Cortex of kidney (tissue), 1 donor: ENCODE measurements around the gene C2orf78.
"Not testable (repeated sequence)": the region's sequence is repeated elsewhere in the genome, so short reads cannot be mapped to it uniquely, and the experiment has no call there.

Experiments
- DNase-seq: peaks from one replicate; lab custom pipeline; 2025; lab: John Stamatoyannopoulos, UW

The C2orf78 gene

GRCh38 chr2:73780237-73780582 is 3.8 kb upstream of the C2orf78 start:
- DNase-seq, result no peak

- not testable (repeated sequence) for DNase-seq
These were observed 581 bp upstream of the C2orf78 start for GRCh38 chr2:73783402-73783801.

- no peak for DNase-seq
These were observed 27.9 kb downstream of the C2orf78 start for GRCh38 chr2:73811878-73812277.

- no peak for DNase-seq
These were observed 28.7 kb downstream of the C2orf78 start for GRCh38 chr2:73812635-73813034.

- DNase-seq, result no peak
These were observed 34.3 kb downstream of the C2orf78 start for GRCh38 chr2:73818296-73818695.

GRCh38 chr2:73821227-73821626 is 37.2 kb downstream of the C2orf78 start:
- DNase-seq, result no peak

DNA sequence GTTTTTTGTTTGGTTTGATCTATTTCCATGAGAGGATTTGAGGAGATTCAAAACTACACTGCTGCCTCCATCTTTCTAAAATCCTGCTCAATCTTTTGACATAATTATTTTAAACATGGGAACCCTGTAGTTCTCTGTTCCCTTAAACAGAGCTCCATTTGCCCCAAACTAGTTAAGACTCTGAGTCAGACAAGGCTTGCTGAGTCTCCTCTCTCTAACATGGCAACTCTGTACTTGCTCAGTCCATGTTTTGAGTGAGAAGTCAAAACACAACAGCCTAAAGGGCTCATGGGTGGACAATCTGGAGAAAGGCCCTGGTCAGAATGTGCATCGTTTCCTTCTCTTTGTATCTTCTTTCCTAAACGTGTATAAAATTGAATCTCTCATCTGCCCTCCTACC is 37.7 kb downstream of the C2orf78 start:
- DNase-seq, result no peak

DNA sequence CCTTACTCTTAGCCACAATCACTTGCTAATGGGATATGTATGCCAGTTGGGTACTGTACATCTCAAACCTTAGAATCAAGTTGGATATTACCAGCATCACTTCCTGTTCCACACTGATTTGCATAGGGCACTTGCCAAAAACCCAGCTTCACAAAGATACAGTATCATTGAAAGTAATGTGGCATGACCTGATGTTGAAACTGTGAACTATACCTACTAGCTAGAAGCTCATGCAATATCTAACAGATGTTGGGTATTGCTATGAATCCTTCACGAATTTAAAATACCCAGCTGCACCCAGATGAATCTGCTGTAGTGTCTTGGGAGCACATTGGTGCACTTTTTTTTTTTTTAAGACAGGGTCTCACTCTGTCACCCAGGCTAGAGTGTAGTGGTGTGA is 38.3 kb downstream of the C2orf78 start:
- DNase-seq, result no peak

GRCh38 chr2:73822991-73823390 is 39.0 kb downstream of the C2orf78 start:
- no peak for DNase-seq

DNA sequence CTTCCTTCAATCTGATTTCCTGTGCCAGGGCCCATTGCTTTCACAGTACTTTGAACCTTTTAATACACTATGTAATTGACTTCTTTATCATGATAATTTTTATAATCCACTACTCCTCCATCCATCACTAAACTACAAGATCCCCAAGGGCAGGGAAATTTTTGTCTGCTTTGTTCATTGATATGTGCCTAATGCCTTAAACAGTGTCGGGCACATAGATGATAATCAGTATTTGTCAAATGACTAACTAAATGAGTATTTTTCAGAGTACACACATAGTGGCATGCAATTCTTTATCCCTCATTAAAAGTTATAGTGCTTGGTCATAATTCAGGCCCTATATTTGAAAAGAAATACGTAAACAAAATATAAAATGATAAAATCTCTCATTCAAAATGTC is 39.4 kb downstream of the C2orf78 start:
- no peak for DNase-seq

DNA sequence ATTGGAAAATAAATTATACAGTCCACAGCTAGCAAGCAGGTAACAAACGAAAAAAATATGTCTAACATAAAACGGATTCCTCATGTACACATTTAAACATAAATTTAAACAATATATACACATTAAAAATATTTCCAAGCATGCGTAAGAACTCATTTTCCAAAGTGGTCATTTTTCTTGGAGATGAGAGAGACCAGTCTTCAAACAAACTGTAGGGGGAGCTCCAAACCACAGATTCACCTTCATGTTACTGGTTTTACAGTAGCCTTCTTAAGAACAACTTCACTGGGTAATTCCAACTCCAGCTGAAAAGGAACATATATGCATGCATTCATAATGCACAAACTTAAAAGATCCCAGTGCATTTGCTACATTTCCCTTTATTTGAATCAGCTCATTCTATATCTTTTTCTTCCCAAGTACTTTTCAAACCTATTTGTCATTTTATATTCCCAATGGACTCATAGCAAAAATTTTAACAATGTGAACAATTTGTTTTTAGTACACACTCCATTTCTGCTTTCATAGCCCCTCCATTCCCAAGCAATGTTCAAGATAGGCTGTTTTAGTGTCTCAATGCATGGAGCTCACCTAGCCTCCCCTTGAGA is 40.0 kb downstream of the C2orf78 start:
- no peak for DNase-seq

- DNase-seq, result no peak
These were observed 41.4 kb downstream of the C2orf78 start for GRCh38 chr2:73825408-73825807.

DNA sequence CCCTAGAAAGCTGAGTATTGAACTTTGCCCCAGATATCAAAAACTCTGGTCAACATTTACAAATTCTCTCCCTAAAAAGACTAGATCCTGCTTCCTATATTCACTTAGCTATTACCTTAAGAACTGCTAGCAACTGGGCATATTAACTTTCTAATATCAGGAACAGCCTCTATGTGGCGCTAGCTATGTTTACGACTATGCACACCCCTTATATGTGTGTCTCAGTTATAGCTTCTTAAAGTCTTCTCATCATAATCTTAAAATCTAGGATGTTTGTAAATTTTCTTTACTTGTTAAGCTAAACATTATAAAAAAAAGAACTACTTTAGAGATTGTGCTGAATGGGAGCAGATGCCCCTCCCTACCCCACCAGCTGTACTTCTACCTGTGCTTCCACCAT is 43.0 kb downstream of the C2orf78 start:
- DNase-seq, result no peak

- no peak for DNase-seq
These were observed 43.8 kb downstream of the C2orf78 start for GRCh38 chr2:73827660-73828388.

GRCh38 chr2:73828389-73828817 is 44.4 kb downstream of the C2orf78 start:
- DNase-seq, result no peak

GRCh38 chr2:73828818-73829570 is 45.0 kb downstream of the C2orf78 start, which contains the start of gene STAMBP:
Gene STAMBP (plus strand): TSS chr2:73828961. CDS start chr2:73830857, 1,896 bp downstream.
- DNase-seq, result peak; percentile 16

DNA sequence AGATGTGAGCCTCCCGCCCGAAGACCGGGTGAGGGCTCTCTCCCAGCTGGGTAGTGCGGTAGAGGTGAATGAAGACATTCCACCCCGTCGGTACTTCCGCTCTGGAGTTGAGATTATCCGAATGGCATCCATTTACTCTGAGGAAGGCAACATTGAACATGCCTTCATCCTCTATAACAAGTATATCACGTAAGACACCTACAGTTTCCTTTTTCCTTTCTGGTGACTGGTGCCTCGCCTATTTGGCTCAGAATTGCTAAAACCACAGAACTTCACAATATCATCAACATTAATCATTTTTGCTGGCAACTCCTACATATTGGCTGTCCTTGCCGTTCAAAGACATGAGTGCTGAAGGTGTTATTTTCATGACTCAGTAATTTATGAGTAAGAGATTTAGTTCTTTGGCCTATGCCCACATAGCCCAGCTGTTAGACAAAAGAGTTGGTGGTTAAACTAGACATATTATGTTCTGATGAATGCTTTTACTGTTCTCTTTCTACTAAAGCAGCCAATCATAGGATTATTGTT is 47.0 kb downstream of the C2orf78 start:
- DNase-seq, result no peak

DNA sequence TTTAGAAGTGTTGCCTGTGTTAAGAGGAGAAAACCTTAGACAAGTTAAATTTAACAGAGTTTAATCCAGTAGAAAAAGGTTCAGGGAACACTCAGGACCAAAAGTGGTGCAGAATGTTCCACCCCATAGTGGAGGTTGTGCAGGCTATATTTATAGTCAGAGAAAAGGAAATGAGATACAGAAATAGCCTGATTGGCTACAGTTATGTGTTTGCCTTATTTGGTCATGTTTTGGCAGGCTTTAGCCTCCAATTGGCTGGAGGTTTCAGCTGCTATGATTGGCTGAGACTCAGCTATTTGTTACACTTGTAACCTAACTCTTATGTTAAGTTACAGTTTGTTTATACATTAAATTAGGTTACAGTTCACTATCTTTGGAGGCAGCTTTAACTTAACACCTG is 48.9 kb downstream of the C2orf78 start:
- DNase-seq, result no peak

DNA sequence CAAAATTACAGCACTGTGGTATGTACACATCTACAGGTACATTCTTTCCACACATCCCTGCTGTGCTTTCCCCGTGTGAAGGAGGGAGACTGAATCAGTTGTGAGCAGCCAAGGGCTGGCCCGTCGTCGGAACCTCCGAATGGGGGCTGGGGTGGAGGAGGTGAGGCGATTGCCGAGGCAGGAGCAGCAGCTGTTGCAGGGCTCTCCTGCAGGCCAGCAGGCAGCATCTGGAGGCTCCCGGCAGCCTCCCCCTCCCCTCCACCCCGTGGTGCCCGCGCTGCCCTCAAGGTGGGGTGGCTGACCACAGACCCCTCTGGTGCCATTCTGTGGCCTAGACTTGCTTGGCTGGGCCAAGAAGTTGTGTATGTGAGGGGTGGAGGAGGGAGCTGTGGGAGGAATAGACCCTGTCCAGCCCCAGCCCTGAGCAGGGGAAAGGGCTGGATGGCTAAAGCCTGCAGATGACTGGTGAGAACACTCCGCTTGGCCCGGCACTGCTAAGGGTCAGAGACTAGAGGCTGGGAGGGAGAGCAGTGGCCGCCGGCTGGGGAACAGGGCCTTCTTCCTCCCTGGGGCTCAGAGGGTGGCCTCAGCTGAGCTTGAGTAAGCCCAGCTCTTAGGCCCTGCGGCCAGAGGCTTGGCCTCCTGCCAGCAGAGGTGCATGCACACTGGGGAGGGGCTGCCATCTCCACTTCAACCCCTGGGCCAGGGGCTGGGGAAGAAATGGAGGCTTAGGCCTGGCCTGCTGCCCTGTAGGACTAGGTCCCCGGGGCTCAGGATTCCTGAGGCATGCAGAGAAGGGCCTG is 52.4 kb downstream of the C2orf78 start:
- no peak for DNase-seq

GRCh38 chr2:73837847-73838585 is 54.0 kb downstream of the C2orf78 start:
- no peak for DNase-seq

DNA sequence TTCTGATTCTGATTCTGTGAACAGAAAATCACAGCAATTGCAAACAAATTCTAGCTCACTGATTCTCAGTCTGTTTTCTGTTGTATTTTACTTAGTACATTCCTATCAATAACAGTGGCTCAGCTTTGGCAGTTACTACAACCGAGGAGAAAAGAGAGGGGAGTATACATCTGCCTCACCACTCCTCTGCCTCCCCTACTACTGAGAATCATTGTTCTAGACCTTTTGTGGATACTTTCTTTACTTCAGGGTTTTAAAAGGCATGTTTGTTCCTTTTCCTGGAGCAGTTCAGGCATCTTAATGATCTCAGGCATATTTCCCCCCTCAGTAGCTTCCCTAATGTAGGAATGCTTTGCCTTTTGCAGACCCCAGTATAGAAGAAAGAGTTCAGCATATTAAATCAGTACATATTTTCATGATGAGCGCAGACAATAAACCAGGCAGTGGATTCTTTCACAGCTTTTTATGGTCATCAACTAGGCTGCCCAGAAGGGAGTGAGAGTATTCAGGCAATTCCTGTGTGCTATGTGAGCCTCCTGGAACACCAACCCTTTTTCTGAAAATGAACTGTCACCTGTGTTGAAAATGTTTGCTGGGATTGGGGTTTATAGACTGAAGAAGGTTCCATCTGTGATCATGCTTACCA is 55.0 kb downstream of the C2orf78 start:
- DNase-seq, result no peak
